Right lobe of liver (tissue), 6 donors: ENCODE data around the gene DCANP1. TPM values are rescaled to one million over a fixed set of nuclear protein-coding genes. Genes with fewer than 3 reads are reported as not detected.

Source experiments
- ATAC-seq, 4 donors: fragments of 200-7000 bp; cut with Tn5 transposase; one replicate each; pipeline ENCODE4 v1.9.1; 2020; ENCODE audit warnings: mild to moderate bottlenecking in 4 of 4, moderate library complexity in 4 of 4
- DNase-seq, 3 donors: peaks; one replicate each; pipeline ENCODE4 v3.0.0-alpha.2; 2020
- H3K27ac ChIP-seq, 3 donors: fragments of 200-600 bp; one replicate each; pipeline ENCODE4 v1.8.0; 2022
- H3K27me3 ChIP-seq, 2 donors: fragments of 200-600 bp; one replicate each; pipeline ENCODE4 v1.8.0; 2022
- H3K36me3 ChIP-seq, 4 donors: fragments of 200-600 bp; sonication (generic) in 1 of 4; one replicate each; pipeline versions ENCODE4 v1.5.1 to v1.8.0; 2017 to 2022; ENCODE audit warnings: control low read depth in 1 of 4
- H3K4me1 ChIP-seq, 4 donors: fragments of 200-600 bp; sonication (generic) in 1 of 4; one replicate each; pipeline versions ENCODE4 v1.5.1 to v1.8.0; 2017 to 2022; ENCODE audit warnings: control low read depth in 1 of 4
- H3K4me3 ChIP-seq, 3 donors: fragments of 200-600 bp; one replicate each; pipeline ENCODE4 v1.8.0; 2022
- H3K9me3 ChIP-seq, 4 donors: fragments of 200-600 bp; sonication (generic) in 1 of 4; one replicate each; pipeline versions ENCODE4 v1.5.1 to v1.8.0; 2017 to 2022; ENCODE audit warnings: control low read depth in 1 of 4
- POLR2A ChIP-seq: fragments of 450-650 bp; IDR thresholded peaks from one replicate; pipeline ENCODE4 v1.6.1; 2017; ENCODE audit warnings: antibody characterized with exemption, mild to moderate bottlenecking
- WGBS: methylation state at CpG from one replicate; pipeline ENCODE4 v1.1.6; 2018; ENCODE audit warnings: low coverage, low lambda C conversion rate; ENCODE audit not compliant: insufficient coverage; ENCODE audit errors: missing lambda C conversion rate; 5-methylcytosine and 5-hydroxymethylcytosine counted together
- intact Hi-C, 2 donors: fragments of 100-400 bp; cut with DNase I; formaldehyde crosslinking; loops; one replicate each; pipeline versions ENCODE4 v1.11.2 to v1.14.1; 2022
- total RNA-seq, 6 experiments: library from RNA; depleted of rRNA in 2 of 6; stranded (reverse); fragments of >200 nt in 2 of 6; fragmentation: NEBNext Ultra II Directional in 3 of 6; extraction: Animal tissue kit (Norgen Biotek cat#: 25700) in 3 of 6; gene quantifications; one replicate each; pipeline versions ENCODE4 v1.1.0 to v1.2.4, GENCODE V29; 2016 to 2023
- TF ChIP-seq, protein P1 (sequence below), 4 donors: fragments of 200-600 bp in 3 of 4; fragments of 450-650 bp in 1 of 4; IDR thresholded peaks; one replicate each; pipeline versions ENCODE4 v1.5.1 to v1.8.0; 2016 to 2022; ENCODE audit warnings: antibody characterized with exemption in 4 of 4, mild to moderate bottlenecking in 2 of 4
- donor health status: DM: no; HTN: yes; CAD: no.
- donor health status: DM: no; HTN: no; CAD: no.
- donor health status: DM: no; HTN: no; CAD: no.
- donor health status: DM: no; HTN: yes; CAD: no.
- donor health status: DM: no; HTN: yes; CAD: no.

The DCANP1 gene
- total RNA-seq, 6 experiments from 2014 or later = not detected

DNA sequence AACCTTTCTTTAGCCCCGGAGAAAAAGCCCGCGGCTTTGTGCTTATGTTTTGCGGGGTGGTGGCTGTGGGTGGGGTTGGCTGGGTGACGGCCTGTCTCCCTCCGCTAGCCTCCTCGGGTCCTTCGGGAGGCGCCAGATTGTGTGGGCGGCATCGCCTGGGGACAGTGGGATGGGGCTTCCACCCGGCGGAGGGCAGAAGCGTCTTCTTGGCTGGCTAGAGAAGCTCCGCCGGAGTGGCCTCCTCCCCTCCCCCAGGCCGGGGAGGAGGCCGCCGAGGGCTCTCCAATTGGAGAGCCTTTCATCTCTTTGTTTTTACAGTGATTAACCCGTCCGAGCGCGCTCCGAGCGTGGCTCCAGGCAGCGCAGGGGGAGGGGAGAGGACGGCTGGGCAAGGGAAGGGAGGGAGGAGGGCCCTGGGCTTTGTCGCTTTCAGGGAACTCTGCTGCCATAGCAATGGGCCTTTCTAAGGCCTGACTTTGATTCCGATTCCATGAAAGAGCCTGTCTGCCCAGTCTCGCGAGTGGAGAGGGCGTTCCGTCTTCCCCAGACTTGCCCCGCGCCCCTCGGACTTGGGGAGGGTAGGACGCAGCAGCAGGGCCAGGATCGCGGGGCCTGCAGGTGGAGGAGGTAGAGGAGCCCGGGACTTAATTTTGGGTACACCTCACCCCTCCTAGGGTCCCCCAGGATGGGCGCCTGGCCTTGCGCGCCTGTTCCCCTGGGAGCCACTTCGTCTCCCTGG is 41.7 kb upstream of the DCANP1 start:
- Histone ChIP-seq H3K27ac (no peak overlapping the region), H3K4me1 (peaks cover 0 to 21% (median 0%) of the 10 kb centered on the region in 4 donors), H3K4me3 (no peak overlapping the region), H3K9me3 (no peaks in the 10 kb centered on the region), H3K36me3 (no peaks in the 10 kb centered on the region), H3K27me3 (peaks cover 0 to 29% of the 10 kb centered on the region in 2 donors)
- WGBS = under 1% methylated on average over 21 of the region's 44 CpGs
- intact Hi-C loops = no loop called here
- ATAC-seq (no peak), DNase-seq (no peak)
- TF ChIP-seq POLR2A = no peak
- TF ChIP-seq, protein P1, sequence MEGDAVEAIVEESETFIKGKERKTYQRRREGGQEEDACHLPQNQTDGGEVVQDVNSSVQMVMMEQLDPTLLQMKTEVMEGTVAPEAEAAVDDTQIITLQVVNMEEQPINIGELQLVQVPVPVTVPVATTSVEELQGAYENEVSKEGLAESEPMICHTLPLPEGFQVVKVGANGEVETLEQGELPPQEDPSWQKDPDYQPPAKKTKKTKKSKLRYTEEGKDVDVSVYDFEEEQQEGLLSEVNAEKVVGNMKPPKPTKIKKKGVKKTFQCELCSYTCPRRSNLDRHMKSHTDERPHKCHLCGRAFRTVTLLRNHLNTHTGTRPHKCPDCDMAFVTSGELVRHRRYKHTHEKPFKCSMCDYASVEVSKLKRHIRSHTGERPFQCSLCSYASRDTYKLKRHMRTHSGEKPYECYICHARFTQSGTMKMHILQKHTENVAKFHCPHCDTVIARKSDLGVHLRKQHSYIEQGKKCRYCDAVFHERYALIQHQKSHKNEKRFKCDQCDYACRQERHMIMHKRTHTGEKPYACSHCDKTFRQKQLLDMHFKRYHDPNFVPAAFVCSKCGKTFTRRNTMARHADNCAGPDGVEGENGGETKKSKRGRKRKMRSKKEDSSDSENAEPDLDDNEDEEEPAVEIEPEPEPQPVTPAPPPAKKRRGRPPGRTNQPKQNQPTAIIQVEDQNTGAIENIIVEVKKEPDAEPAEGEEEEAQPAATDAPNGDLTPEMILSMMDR (IDR thresholded peaks at IDR 0.05) = no peak

DNA sequence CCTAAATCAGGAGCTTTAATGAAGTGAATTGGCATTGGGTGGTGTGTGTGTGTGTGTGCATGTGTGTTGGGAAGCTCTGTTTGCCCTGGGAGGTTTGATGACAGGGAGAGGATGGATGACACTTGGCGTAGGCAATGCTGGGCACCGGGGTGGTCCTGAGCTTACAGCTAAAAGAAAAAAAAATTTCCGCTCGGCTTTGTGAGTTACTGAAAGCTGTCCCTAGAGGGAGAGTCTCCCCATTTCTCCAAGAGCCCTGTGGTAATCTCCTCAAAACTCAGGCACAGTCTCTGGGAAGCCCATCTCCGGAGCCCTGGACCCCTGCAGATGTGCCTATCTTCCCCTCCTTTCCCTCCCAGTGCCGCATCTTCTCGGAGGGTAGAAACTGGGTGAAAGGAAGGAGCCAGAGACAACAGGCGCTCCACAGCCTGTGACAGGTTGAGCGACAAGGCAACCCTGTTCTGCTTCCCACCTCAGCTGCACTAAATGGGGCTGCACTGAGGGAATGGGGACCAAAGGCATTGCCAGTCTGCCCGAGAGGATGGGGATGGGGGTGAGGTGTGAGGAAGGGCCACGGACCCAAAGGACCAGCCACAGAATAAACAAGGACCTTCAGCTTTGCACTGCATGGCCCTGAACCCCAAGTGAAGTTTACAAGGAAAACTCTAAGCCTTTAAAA is 40.8 kb upstream of the DCANP1 start:
- peaks cover 0 to 29% of the 10 kb centered on the region in 2 donors for H3K27me3 ChIP-seq
- ATAC-seq (no peak), DNase-seq (no peak)
- WGBS = 26% methylated on average over 5 of the region's 11 CpGs
- H3K4me3 ChIP-seq = no peak overlapping the region
- no peaks in the 10 kb centered on the region for H3K9me3 ChIP-seq
- TF ChIP-seq, protein P1 (IDR thresholded peaks at IDR 0.05) = no peak
- no peak for TF ChIP-seq POLR2A
- intact Hi-C loops = no loop called here
- no peaks in the 10 kb centered on the region for H3K36me3 ChIP-seq
- H3K4me1 ChIP-seq = peaks cover 0 to 21% (median 0%) of the 10 kb centered on the region in 4 donors
- no peak overlapping the region for H3K27ac ChIP-seq

DNA sequence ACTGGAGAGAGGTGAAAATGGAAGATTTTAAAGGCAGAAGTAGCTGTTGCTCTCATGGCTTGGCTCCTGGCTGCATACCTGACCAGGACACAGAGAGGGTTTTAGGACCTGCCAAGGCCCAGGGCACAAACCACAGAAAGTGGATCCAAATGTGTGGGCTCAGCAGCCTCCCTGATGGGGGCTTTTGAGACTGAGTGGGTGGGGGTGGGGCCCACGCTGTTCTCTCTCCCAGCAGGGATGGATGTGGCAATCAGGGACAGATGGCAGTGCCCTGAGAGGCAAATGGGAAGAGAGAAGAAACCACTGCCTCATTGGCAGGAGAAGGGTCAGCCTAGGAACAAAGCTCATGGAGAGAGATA is 39.9 kb upstream of the DCANP1 start:
- peaks cover 0 to 29% of the 10 kb centered on the region in 2 donors for H3K27me3 ChIP-seq
- intact Hi-C loops = no loop called here
- WGBS = 20% methylated on average over 1 of the region's 1 CpG
- peaks cover 0 to 21% (median 0%) of the 10 kb centered on the region in 4 donors for H3K4me1 ChIP-seq
- H3K36me3 ChIP-seq = no peaks in the 10 kb centered on the region
- no peak overlapping the region for H3K4me3 ChIP-seq
- no peaks in the 10 kb centered on the region for H3K9me3 ChIP-seq
- DNase-seq (no peak), ATAC-seq (no peak)
- no peak for TF ChIP-seq POLR2A
- TF ChIP-seq, protein P1 (IDR thresholded peaks at IDR 0.05) = no peak
- H3K27ac ChIP-seq = no peak overlapping the region

DNA sequence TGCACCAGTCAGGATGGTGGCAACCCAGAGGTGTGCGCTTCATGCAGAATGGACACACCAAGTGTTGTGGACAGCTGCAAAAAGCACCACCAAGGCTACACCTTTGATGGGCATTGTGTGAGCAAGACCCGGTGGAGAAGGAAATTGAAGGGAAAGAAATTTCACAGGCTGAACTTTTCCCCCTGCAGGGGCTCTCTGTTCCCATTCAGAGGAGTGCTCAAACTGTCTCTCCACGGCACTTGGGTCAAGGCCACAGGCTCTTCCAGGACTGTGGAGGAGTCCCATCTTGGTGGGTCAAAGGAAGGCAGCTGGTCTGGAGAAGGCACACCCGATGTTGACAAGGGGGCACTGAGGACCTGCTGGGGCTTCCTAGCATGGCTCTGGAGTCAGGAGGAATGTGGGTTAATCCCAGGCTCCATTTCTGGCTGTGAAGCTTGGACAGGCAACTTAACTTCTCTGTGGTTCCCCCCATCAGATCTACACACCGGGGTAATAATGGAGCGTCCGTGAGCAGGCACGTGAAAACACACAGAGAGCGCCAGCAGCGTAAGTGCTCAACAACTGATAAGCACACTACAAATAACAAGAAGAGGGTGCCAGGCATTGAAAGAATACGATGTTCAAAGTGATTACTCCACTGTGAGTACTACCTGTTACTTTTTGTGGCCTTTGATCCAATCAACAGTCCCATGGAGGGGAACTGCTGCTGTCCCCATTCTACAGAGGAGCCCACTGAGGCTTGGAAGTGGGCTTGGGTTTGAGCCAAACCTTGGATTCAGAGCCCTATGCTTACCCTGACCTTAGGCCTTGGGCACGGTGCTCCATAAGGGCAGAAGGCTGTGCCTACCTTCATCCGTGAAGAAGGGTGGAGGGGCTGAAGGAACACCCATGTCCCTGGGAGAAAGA is 39.2 kb upstream of the DCANP1 start:
- ATAC-seq (no peak), DNase-seq (no peak)
- 67% methylated on average over 7 of the region's 13 CpGs for WGBS
- Histone ChIP-seq H3K4me3 (no peak overlapping the region), H3K36me3 (no peaks in the 10 kb centered on the region), H3K27me3 (peaks cover 0 to 26% of the 10 kb centered on the region in 2 donors), H3K9me3 (no peaks in the 10 kb centered on the region), H3K4me1 (peaks cover 0 to 18% (median 0%) of the 10 kb centered on the region in 4 donors), H3K27ac (no peak overlapping the region)
- intact Hi-C loops = no loop called here
- TF ChIP-seq, protein P1 (IDR thresholded peaks at IDR 0.05) = no peak
